Rectal smooth muscle tissue (tissue), 1 donor: ENCODE measurements around the gene KIAA1217.

Source experiments
- H3K27ac ChIP-seq: one replicate; pipeline ENCODE4 v1.7.0; 2013; ENCODE audit warnings: low read depth, low read length, inconsistent platforms
- H3K27me3 ChIP-seq: one replicate; pipeline ENCODE4 v1.7.0; 2013; ENCODE audit warnings: low read length; ENCODE audit not compliant: control insufficient read depth, insufficient read depth
- H3K36me3 ChIP-seq: one replicate; pipeline ENCODE4 v1.7.0; 2013; ENCODE audit warnings: low read length; ENCODE audit not compliant: control insufficient read depth, insufficient read depth
- H3K4me1 ChIP-seq: one replicate; pipeline ENCODE4 v1.7.0; 2013; ENCODE audit warnings: low read length; ENCODE audit not compliant: control insufficient read depth, insufficient read depth
- H3K4me3 ChIP-seq: one replicate; pipeline ENCODE4 v1.7.0; 2013; ENCODE audit warnings: low read length
- H3K9ac ChIP-seq: one replicate; pipeline ENCODE4 v1.7.0; 2013; ENCODE audit warnings: low read length

KIAA1217 gene

GRCh38 chr10:24568042-24568441, 359.1 kb downstream of the KIAA1217 start:
- Histone ChIP-seq H3K4me3 (no peak overlapping the region), H3K9ac (no peak overlapping the region), H3K27ac (no peak overlapping the region), H3K36me3 (no peaks in the 10 kb centered on the region), H3K27me3 (no peaks in the 10 kb centered on the region), H3K4me1 (no peaks in the 10 kb centered on the region)

- Histone ChIP-seq H3K9ac (no peak overlapping the region), H3K27ac (no peak overlapping the region), H3K4me3 (no peak overlapping the region), H3K36me3 (no peaks in the 10 kb centered on the region), H3K27me3 (no peaks in the 10 kb centered on the region), H3K4me1 (no peaks in the 10 kb centered on the region)
Measured at GRCh38 chr10:24569330-24569796, 360.4 kb downstream of the KIAA1217 start.

- Histone ChIP-seq H3K36me3 (no peaks in the 10 kb centered on the region), H3K9ac (no peak overlapping the region), H3K27ac (no peak overlapping the region), H3K4me1 (no peaks in the 10 kb centered on the region), H3K27me3 (no peaks in the 10 kb centered on the region), H3K4me3 (no peak overlapping the region)
Measured at GRCh38 chr10:24569828-24570657, 361.1 kb downstream of the KIAA1217 start.

DNA sequence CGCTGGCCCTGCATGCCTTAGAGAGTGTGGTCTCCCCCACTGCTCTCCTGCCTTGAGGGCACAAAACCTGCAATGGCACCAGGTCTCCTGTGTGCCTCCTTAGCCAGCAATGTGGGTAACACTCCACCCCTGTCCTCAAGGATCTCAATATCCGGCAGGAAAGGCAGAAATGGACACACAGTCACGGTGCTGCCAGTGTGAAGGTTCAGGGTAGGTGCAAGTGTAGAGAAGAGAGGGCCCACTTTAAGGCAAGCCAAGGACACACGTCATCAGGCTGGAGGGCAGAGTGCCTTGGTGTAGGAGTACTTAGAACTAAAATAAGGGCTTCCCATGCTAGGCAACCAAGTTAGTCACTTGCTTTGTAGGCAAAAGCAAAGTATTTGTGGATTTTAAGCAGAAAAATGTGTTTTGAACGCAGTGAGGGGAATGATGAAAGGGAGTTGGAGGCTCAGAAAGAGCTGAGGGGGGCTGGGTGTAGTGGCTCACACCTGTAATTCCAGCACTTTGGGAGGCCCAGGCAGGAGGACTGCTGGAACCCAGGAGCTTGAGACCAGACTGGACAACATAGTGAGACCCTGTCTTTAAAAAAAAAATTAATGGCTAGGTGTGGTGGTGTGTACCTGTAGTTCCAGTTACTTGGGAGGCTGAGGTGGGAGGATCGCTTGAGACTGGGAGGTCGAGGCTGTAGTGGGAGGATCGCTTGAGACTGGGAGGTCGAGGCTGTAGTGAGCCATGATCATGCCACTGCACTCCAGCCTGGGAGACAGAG, 361.9 kb downstream of the KIAA1217 start:
- Histone ChIP-seq H3K36me3 (no peaks in the 10 kb centered on the region), H3K27me3 (no peaks in the 10 kb centered on the region), H3K4me3 (no peak overlapping the region), H3K9ac (no peak overlapping the region), H3K27ac (no peak overlapping the region), H3K4me1 (no peaks in the 10 kb centered on the region)

DNA sequence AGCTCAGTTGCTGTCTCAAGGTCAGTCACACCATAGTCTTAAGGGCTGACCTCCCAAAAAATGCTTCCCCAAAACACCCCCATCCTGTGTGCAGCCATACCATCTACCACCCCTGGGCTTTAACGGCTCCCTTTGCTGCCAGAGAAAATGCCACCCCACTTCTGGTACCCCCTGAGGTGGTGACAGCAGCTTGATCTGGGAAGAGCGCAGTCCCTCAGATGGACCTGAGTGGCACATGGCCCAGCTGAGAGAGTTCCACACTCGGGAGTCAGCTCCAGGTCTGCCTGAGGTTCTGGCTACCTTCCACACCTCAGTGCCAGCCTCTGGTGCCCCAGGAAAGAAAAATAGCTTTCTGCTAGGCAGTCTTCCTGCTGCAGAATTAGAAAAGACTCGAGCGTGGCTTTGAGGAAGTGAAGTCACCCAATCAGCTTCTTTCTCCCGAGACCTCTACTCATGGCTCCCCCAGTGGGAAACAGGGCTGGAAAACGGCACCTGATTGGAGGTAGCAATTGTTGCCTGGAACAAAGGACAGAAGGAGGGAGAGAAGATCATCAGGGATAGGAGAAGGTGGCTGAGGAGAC, 363.0 kb downstream of the KIAA1217 start:
- Histone ChIP-seq H3K4me1 (no peaks in the 10 kb centered on the region), H3K4me3 (no peak overlapping the region), H3K27ac (no peak overlapping the region), H3K27me3 (no peaks in the 10 kb centered on the region), H3K9ac (no peak overlapping the region), H3K36me3 (no peaks in the 10 kb centered on the region)

GRCh38 chr10:24574161-24574560, 365.2 kb downstream of the KIAA1217 start:
- Histone ChIP-seq H3K27me3 (no peaks in the 10 kb centered on the region), H3K4me3 (no peak overlapping the region), H3K27ac (no peak overlapping the region), H3K4me1 (no peaks in the 10 kb centered on the region), H3K36me3 (no peaks in the 10 kb centered on the region), H3K9ac (no peak overlapping the region)

- no peak overlapping the region for H3K27ac ChIP-seq
- H3K4me1 ChIP-seq, result no peaks in the 10 kb centered on the region
- H3K36me3 ChIP-seq, result no peaks in the 10 kb centered on the region
- no peak overlapping the region for H3K4me3 ChIP-seq
- H3K27me3 ChIP-seq, result no peaks in the 10 kb centered on the region
- H3K9ac ChIP-seq, result no peak overlapping the region
Measured at GRCh38 chr10:24574578-24575155, 365.7 kb downstream of the KIAA1217 start.

DNA sequence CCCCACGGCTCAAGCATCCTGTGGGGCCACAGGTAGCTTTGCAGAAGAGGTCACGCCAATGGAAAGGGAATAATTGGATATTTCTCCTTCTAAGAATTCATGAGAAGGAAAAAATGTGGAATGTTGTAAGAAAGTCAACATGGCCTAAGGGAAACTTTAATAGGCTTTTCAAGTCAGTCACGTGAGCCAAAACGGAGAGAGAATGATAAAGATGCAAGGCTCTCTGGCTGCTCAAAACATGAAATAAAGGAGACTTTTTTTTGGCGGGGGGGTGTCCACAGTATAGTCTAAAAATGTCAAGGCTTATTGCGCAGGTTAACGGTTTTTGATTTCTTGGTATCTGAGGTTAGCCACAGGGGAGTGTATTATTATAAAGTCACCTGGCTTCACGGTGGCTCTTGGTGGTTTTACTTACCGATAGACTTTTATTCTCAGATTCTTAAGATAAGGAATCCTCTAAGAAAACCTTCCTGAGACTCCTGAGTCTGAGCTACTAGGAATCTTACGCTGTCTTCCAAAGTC, 366.6 kb downstream of the KIAA1217 start:
- Histone ChIP-seq H3K4me1 (no peaks in the 10 kb centered on the region), H3K4me3 (no peak overlapping the region), H3K27ac (no peak overlapping the region), H3K36me3 (no peaks in the 10 kb centered on the region), H3K9ac (no peak overlapping the region), H3K27me3 (no peaks in the 10 kb centered on the region)

DNA sequence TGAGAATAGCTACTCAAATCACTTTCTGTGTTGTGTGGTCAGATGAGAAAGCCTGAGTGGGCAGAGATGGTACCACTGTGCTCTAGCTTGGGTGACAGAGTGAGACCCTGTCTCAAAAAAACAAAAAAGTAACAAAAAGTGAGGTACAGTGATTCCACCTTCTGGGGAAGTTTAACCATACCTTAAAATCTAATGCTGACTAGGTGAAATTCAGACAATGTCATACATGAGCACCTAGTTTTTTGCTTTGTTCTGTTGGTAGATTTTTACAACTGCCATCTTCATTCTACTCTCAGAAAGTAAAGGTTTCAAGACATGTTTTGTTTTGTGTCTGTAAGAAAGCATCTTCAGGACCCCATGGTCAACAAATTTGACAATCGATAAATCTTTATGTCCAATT, 370.5 kb downstream of the KIAA1217 start:
- no peaks in the 10 kb centered on the region for H3K36me3 ChIP-seq
- H3K27ac ChIP-seq, result no peak overlapping the region
- H3K27me3 ChIP-seq, result no peaks in the 10 kb centered on the region
- no peak overlapping the region for H3K4me3 ChIP-seq
- no peaks in the 10 kb centered on the region for H3K4me1 ChIP-seq
- H3K9ac ChIP-seq, result no peak overlapping the region

DNA sequence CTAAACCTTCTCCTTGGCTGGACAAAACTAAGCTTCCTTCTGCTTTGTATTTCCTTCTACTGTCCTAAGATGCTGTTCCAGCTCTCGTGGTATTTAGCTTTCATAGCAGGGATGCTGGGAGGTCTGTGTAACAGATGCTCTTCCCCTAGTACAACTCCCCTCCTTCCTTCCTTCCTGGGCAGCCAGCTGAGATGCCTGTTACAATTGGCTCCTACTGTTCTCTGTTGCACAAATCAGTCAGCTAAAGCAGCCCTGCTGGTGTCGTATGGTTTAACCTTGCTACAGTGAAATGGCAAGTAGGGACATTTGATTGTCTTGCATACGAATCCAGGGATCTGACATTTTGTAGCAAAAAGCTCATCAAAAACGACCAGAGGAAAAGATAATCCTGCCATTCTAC, 371.0 kb downstream of the KIAA1217 start:
- no peaks in the 10 kb centered on the region for H3K36me3 ChIP-seq
- no peaks in the 10 kb centered on the region for H3K4me1 ChIP-seq
- H3K27ac ChIP-seq, result no peak overlapping the region
- H3K4me3 ChIP-seq, result no peak overlapping the region
- no peak overlapping the region for H3K9ac ChIP-seq
- H3K27me3 ChIP-seq, result no peaks in the 10 kb centered on the region

DNA sequence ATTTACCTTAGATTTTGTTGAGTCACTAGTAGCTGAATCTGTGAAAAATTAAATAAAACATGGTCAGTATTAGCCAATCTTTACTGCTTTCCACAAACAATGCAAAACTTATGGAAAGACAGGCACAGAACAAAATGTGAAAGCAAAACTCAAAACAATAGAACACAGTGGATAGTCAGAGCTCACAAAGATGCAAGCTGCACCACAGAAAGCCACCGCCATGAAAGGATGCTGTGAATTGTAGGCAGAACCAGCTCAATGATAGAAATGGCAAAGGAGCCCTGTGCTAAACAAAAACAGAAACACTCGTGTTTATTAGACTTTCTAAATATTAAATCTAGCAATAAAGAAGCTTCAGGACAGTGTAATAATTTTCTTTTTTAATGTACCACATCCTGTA, 380.3 kb downstream of the KIAA1217 start:
- no peaks in the 10 kb centered on the region for H3K4me1 ChIP-seq
- peaks cover 14% of the 10 kb centered on the region for H3K36me3 ChIP-seq

More for the DNA sequence above, 380.3 kb downstream of the KIAA1217 start:
- Histone ChIP-seq H3K4me3 (no peak overlapping the region), H3K27me3 (no peaks in the 10 kb centered on the region), H3K9ac (no peak overlapping the region), H3K27ac (no peak overlapping the region)
